ENCODE results near the gene LRMDA. TPM values are rescaled to one million over a fixed set of nuclear protein-coding genes. Genes with fewer than 3 reads are reported as not detected.

The LRMDA gene
- total RNA-seq, 1 experiment from 2014 or later: 1.2 TPM

GRCh38 chr10:76035206-76036110, 604.0 kb downstream of the LRMDA start:
- no peaks in the 10 kb centered on the region for H3K79me2 ChIP-seq (ENCODE audit: low read length)
- H3K9ac ChIP-seq (ENCODE audit: low read length): no peak overlapping the region
- CTCF ChIA-PET: interaction anchor here (0.6 to 1.7 kb wide), 4 partner anchors 268 to 1340 kb away, joined by 3 to 26 read pairs (median 12); partner anchors contain the start of gene ZNF503
- no peak overlapping the region for H3K4me3 ChIP-seq (ENCODE audit: low read length)
- H3K9me2 ChIP-seq (replicated peaks; ENCODE audit: low read length): no peaks in the 10 kb centered on the region
- peaks cover 18% of the 10 kb centered on the region for H3K9me3 ChIP-seq (ENCODE audit: low read length)
- POLR2A ChIA-PET (ENCODE audit: unreplicated experiment): interaction anchor here (0.5 to 0.6 kb wide), 2 partner anchors 606 to 634 kb away, joined by 3 read pairs; partner anchors contain the start of gene ZNF503
- H3K27me3 ChIP-seq (ENCODE audit: low read length): peaks cover 27% of the 10 kb centered on the region
- H4K20me1 ChIP-seq (ENCODE audit: low read length): no peaks in the 10 kb centered on the region
- H3K4me2 ChIP-seq (ENCODE audit: low read length): peak overlapping the region; percentile 58
- H3K4me1 ChIP-seq (ENCODE audit: insufficient read depth, low read length): peaks cover 23% of the 10 kb centered on the region
- H3F3A ChIP-seq (ENCODE audit: low read length, unreplicated experiment): no peaks in the 10 kb centered on the region
- ATAC-seq: peak; percentile 1
- H3K36me3 ChIP-seq (ENCODE audit: low read depth, low read length): no peaks in the 10 kb centered on the region
- intact Hi-C loops (cut with micrococcal nuclease): loop anchor here (1.0 to 10.0 kb wide), 13 partner anchors 79 to 1077 kb away; no protein-coding TSS in a partner anchor
- no peak for DNase-seq
- TF ChIP-seq EZH2phosphoT487 (IDR thresholded peaks at IDR 0.05; ENCODE audit: borderline replicate concordance, low read length): no peak
- no peak for TF ChIP-seq EZH2 (IDR thresholded peaks at IDR 0.05; ENCODE audit: low read length, unreplicated experiment)
- TF ChIP-seq, protein P1, sequence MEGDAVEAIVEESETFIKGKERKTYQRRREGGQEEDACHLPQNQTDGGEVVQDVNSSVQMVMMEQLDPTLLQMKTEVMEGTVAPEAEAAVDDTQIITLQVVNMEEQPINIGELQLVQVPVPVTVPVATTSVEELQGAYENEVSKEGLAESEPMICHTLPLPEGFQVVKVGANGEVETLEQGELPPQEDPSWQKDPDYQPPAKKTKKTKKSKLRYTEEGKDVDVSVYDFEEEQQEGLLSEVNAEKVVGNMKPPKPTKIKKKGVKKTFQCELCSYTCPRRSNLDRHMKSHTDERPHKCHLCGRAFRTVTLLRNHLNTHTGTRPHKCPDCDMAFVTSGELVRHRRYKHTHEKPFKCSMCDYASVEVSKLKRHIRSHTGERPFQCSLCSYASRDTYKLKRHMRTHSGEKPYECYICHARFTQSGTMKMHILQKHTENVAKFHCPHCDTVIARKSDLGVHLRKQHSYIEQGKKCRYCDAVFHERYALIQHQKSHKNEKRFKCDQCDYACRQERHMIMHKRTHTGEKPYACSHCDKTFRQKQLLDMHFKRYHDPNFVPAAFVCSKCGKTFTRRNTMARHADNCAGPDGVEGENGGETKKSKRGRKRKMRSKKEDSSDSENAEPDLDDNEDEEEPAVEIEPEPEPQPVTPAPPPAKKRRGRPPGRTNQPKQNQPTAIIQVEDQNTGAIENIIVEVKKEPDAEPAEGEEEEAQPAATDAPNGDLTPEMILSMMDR (conservative IDR thresholded peaks at IDR 0.05; ENCODE audit: low read depth, low read length): no peak
- no TSS peak for BruUV-seq (replicated peaks)
- no peak overlapping the region for H3K27ac ChIP-seq (ENCODE audit: low read length)
- peak overlapping the region; percentile 56 for H2AFZ ChIP-seq (ENCODE audit: low read length)

DNA sequence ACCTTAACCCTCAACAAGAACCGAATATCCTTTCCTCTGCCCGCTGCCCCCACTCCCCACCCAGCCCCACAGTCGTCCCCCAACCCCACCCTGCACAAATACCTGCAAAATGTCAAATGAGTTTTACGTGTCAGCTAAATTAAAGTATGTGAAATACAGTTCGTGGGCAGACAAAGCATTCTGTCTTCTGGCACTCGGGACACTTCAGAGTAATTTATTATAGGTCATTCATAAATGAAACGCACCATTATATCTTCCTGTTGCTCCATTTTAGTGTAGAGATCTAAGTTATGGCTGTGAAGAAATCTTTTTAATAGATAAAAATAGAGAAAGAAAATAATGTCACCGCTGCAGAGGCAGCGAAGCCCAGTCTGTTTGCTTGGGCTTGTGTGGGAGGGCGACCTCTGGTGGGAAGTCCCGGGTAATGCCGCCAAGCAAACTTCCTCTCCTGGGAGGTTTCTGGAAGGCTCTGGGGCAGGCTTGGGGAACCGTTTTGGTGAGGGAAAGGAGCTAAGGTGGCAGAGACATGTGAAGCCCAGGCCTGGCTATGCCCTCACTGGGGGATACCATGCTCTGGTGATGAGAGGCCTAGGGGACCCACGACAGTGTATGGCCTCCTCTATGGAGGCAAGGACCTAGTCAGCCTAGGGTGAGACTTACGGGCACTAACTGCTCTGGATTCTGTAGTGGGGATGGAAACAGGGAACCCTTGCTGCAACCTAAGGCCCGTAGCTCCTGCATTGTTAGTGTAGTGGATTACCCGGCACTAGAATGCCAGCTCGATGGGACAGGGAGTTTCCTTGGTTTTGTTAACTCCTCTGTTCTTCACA, 604.9 kb downstream of the LRMDA start:
- H2AFZ ChIP-seq (ENCODE audit: low read length): peak overlapping the region; percentile 56
- H3K36me3 ChIP-seq (ENCODE audit: low read depth, low read length): no peaks in the 10 kb centered on the region
- peaks cover 34% of the 10 kb centered on the region for H3K27me3 ChIP-seq (ENCODE audit: low read length)
- peak overlapping the region; percentile 58 for H3K4me2 ChIP-seq (ENCODE audit: low read length)
- H3K9me2 ChIP-seq (replicated peaks; ENCODE audit: low read length): no peaks in the 10 kb centered on the region
- BruUV-seq (replicated peaks): no TSS peak
- peaks cover 18% of the 10 kb centered on the region for H3K9me3 ChIP-seq (ENCODE audit: low read length)
- ChIA-PET POLR2A (ENCODE audit: unreplicated experiment) (interaction anchor here (0.6 to 0.7 kb wide), 4 partner anchors 26 to 635 kb away, joined by 3 to 5 read pairs (median 4); partner anchors contain the start of gene ZNF503), CTCF (interaction anchor here (0.5 to 1.7 kb wide), 22 partner anchors 8 to 739 kb away, joined by 3 to 26 read pairs (median 3); partner anchors contain the start of gene ZNF503)
- ATAC-seq (peak; percentile 83), DNase-seq (peak; percentile 99)
- H3F3A ChIP-seq (ENCODE audit: low read length, unreplicated experiment): no peaks in the 10 kb centered on the region
- TF ChIP-seq EZH2phosphoT487 (IDR thresholded peaks at IDR 0.05; ENCODE audit: borderline replicate concordance, low read length): no peak
- TF ChIP-seq EZH2 (IDR thresholded peaks at IDR 0.05; ENCODE audit: low read length, unreplicated experiment): no peak
- TF ChIP-seq, protein P1 (conservative IDR thresholded peaks at IDR 0.05; ENCODE audit: low read depth, low read length): no peak
- H3K9ac ChIP-seq (ENCODE audit: low read length): no peak overlapping the region
- no peaks in the 10 kb centered on the region for H3K79me2 ChIP-seq (ENCODE audit: low read length)
- H3K4me1 ChIP-seq (ENCODE audit: insufficient read depth, low read length): peaks cover 23% of the 10 kb centered on the region
- H3K27ac ChIP-seq (ENCODE audit: low read length): peak overlapping the region; percentile 6
- H4K20me1 ChIP-seq (ENCODE audit: low read length): no peaks in the 10 kb centered on the region
- intact Hi-C loops (cut with micrococcal nuclease): loop anchor here (1.0 to 10.0 kb wide), 13 partner anchors 78 to 1076 kb away; no protein-coding TSS in a partner anchor
- H3K4me3 ChIP-seq (ENCODE audit: low read length): peak overlapping the region; percentile 27
